Fibroblast of the aortic adventitia (primary cell): ENCODE results near the gene HRAS. TPM values are rescaled to one million over a fixed set of nuclear protein-coding genes. Genes with fewer than 3 reads are reported as not detected.
A peak's percentile ranks its signal among the peaks of the same experiment; 100 is the strongest.

Experiments used
- DNase-seq: peaks from one replicate; pipeline ENCODE4 v3.0.0-alpha.2; 2010; ENCODE audit warnings: low read depth
- H3K4me3 ChIP-seq: 2 replicates; pipeline ENCODE4 v1.5.1; 2011; ENCODE audit warnings: low read depth, mild to moderate bottlenecking, control low read depth, low read length, moderate library complexity
- total RNA-seq: library from RNA; depleted of rRNA; stranded (reverse); fragments of >200 nt; gene quantifications from 2 replicates; pipeline ENCODE4 v1.2.3, GENCODE V29; 2012; ENCODE audit warnings: low replicate concordance
- TF ChIP-seq, protein P1 (sequence below): IDR thresholded peaks from 2 replicates; pipeline ENCODE4 v1.5.1; 2011; ENCODE audit warnings: mild to moderate bottlenecking, low read length, control low read depth, inconsistent platforms; ENCODE audit not compliant: insufficient read depth

The HRAS gene
- total RNA-seq, 1 donor = 34.6 TPM

DNA sequence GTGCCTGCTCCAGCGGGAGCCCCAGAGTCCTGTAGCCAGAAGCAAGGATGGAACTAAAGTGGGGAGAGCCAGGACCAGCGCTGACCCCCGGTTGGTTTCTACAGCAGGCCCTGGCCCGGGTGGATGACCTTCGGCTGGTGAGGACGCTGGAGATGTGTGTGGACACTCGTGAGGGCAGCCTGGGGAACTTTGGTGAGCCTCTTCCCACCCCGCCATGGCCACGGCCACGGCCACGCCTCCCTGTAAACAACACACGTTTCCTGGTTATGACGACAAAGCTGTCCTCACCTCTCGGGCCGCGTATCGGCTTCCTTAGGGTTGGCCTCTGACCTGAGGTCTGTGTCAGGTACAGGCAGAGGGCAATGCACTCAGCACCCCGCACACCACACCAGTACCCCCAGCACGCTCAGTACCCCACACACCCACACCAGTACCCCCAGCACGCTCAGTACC lies 6.1 kb upstream of the HRAS start:
- TF ChIP-seq, protein P1, sequence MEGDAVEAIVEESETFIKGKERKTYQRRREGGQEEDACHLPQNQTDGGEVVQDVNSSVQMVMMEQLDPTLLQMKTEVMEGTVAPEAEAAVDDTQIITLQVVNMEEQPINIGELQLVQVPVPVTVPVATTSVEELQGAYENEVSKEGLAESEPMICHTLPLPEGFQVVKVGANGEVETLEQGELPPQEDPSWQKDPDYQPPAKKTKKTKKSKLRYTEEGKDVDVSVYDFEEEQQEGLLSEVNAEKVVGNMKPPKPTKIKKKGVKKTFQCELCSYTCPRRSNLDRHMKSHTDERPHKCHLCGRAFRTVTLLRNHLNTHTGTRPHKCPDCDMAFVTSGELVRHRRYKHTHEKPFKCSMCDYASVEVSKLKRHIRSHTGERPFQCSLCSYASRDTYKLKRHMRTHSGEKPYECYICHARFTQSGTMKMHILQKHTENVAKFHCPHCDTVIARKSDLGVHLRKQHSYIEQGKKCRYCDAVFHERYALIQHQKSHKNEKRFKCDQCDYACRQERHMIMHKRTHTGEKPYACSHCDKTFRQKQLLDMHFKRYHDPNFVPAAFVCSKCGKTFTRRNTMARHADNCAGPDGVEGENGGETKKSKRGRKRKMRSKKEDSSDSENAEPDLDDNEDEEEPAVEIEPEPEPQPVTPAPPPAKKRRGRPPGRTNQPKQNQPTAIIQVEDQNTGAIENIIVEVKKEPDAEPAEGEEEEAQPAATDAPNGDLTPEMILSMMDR = no peak
- DNase-seq = no peak
- H3K4me3 ChIP-seq = no peak overlapping the region

DNA sequence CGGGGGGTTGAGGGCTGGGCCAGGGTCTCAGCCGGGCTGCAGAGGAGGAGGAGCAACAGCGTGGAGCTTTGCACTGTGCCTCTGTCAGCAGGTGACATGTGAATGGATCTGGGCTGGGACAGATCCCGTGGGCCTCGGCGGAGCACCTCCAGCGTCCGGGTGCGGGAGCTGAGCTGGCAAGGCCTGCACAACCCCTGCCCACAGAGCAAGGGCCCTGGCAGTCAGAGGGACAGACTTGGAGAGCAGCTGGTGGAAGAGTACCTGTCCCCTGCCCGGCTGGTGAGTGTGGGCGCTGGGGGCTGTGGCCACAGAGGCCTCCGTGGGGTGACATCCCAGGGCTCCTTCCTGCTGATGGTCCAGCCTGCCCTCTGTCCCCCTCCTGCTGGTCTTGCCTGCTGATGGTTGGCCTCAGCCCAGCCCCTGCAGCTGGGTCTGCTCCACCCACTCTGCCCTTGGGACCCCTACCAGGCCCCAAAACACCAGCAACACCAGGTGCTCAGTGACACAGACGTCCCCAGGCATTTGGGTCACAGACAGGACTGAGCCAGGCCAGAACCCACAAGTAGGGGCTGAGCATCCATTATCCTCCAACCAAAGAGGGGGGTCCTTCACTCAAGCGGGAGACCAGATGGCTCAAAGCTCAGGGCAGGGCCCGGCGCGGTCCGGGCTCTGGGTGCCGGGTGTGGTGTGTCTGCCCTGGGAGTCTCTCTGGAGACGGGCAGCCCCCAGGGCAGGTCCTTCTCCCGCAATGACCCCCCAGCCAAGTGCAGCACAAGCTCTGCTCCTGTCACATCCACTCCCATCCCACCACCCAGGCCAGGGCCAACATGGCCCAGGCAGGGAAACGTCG lies 5.4 kb upstream of the HRAS start:
- TF ChIP-seq, protein P1 = no peak
- no peak for DNase-seq

DNA sequence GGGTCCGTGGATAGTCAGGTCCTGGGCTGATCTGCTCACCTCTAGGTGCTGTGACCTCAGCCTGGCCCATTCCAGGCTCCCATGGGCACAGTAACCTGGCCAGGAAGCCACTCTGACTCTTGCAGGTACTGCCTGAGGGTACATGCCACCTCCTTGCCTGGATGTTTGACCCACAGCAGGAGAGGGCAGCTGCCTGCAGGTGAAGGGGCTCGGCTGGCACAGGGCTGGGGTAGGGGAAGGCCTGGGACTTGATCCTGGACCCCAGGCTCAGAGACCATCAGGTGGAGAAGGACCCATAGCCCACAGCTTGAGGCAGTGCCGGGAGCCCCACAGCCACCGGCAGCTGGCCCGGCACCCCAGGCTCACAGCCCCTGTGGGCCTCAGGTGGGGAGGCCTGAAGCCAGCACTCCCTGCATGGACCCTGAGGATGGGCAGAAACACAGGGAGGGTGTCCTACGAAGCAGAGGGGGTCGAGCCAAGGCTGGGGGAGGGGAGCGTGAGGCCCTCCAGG lies 4.7 kb upstream of the HRAS start:
- no peak for DNase-seq
- H3K4me3 ChIP-seq = no peak overlapping the region
- TF ChIP-seq, protein P1 = no peak

More for the DNA sequence above, 5.4 kb upstream of the HRAS start:
- H3K4me3 ChIP-seq = no peak overlapping the region

DNA sequence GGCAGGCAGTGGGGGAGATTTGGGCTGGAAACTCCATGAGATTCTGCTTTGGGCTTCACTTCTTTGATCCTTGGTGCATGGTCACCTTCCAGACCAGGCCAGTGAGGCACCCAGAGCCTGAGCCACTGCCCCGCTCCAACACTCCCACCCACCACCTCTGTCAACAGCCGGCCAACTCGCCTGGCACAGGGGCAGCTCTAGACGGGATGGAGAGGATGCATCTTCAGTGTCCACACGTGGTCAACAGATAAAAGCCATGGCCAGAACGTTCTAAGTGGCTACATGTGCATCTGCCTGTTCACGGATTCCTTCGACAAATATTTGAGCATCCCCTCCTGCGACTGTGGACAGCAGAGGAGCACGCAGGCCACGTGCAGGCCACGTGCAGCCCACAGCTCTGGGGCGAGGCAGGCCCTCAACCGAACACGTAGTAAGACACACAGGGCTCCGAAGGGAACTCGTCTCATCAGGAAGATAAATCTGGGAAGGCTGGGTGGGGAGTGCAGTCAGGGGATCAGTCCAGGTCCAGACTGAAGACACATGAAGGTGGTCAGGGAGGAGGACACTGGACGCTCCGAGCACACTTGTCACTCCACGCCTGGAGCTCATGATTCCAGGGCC lies 3.2 kb upstream of the HRAS start:
- TF ChIP-seq, protein P1 = no peak
- DNase-seq = no peak
- no peak overlapping the region for H3K4me3 ChIP-seq

DNA sequence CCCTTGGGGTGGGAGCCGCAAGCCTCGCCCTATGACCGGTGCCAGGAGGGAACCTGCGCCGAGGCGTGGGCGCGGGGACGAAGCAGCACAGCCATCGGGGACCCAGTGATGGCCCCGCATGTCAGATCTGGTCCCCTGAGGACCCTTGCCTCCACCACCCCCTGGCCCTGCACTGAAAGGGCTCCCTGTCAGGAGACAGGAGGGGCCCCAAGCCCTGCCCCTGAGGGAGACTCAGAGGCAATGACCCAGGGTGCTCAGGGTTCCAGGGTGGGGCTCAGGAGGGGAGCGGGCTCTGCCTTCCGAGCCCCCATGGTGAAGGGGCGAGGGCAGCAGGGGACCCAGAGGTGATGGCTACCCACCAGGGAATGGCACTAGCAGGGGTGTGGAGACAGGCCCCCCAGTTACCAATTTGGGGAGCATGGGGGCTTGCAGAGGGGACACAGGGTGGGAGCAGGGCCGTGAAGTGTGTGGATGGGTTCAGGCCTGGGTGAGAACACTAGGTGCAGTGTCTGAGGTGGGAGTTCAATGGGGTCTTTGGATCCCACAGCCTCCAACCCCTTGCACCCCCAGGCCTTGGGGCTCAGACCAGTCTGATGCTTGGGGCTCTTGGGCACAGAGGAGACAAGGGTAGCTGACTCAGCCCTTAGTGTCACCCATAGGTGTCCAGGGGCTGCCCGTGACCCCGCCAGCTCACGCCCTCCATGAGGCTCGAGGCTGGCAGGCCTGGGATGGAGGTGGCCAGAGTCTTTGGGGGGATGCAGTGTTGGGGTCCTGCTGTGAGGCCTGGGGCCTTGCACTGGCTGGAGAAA lies 2.5 kb upstream of the HRAS start:
- TF ChIP-seq, protein P1 = no peak
- DNase-seq = no peak
- no peak overlapping the region for H3K4me3 ChIP-seq

DNA sequence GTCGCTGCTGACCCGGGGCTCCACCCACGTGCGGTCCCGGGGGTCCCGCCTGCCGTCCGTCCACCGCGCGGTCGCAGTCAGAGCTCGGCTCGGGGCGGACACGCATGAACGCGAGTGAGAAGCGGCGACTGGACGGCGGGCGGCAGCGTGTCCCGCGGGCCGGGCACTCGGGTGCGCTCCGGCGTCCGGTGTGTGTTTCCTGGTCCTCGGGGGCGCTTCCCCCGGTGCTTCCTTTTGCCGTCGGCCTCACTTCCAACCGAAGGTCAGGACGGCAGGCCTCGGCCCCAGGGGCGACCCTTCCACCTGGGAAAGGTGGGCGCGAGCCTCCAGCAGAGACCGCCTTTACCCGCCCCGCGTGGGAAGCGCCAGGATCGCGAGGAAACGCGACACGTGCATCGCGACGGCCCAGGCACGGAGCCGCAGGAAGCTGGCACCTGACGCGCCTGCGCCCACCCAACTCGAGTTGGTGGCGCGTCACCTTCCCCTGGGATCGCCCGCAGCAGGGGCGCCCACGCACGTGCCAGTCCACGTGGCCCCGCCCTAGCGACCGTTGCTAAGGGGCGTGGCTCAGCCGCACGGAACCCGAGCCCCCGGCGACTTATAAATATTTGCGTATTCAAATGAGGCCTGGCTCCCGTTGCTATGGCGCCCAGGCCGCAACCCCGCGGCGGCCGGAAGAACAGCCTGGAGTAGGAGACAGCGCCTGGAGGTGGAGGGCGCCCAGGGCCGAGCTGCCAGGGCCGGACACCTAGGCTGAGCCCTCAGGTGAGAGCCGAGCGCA lies 1.7 kb upstream of the HRAS start, which contains the start of gene LRRC56:
Gene LRRC56, plus strand, starts transcription at position 687 of the 781 bp plus-strand sequence. CDS start 3,158 bp downstream, outside the sequence.
- H3K4me3 ChIP-seq = peak within 1 kb of the TSS; percentile 25
- TF ChIP-seq, protein P1 = no peak
- peak; percentile 38 for DNase-seq
